Neuron (in vitro differentiated cells): Measurements from ENCODE around the gene ZNF423.

Experiments
- H2AFZ ChIP-seq: one replicate; pipeline ENCODE4 v1.6.1; 2013; ENCODE audit warnings: low read depth, mild to moderate bottlenecking, inconsistent platforms, low read length, moderate library complexity
- H3K27me3 ChIP-seq: one replicate; pipeline ENCODE4 v1.6.1; 2013; ENCODE audit warnings: low read length; ENCODE audit not compliant: insufficient read depth
- H3K36me3 ChIP-seq: one replicate; pipeline ENCODE4 v1.6.1; 2013; ENCODE audit warnings: low read length; ENCODE audit not compliant: insufficient read depth
- H3K4me1 ChIP-seq: one replicate; pipeline ENCODE4 v1.6.1; 2013; ENCODE audit warnings: low read length; ENCODE audit not compliant: insufficient read depth
- H3K4me3 ChIP-seq: 2 replicates; pipeline ENCODE4 v1.5.1; 2013; ENCODE audit warnings: mild to moderate bottlenecking, low read length, moderate library complexity
- H3K9me3 ChIP-seq: one replicate; pipeline ENCODE4 v1.6.1; 2013; ENCODE audit warnings: low read length

ZNF423 gene

DNA sequence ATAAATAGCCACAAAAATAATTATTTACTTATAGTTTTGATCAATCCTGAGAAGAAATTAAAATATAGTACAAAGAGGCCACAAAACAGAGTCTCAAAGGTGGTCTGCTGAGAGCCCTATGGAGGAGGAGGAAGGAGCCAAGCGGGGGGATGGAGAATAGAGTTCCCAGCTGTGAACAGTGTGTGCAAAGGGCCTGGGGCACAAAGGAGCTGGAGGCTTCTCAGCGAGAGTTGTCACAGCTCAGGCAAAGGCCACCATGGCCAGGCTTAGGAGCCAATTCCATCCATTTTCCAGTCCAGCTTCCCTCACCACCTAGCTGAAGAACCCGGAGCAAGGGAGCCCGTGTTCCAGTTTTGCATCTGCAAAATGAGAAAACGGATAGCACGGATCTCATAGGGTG, 5.4 kb upstream of the ZNF423 start:
- Histone ChIP-seq H3K9me3 (no peaks in the 10 kb centered on the region), H2AFZ (no peak overlapping the region), H3K4me1 (peaks cover 21% of the 10 kb centered on the region), H3K27me3 (peaks cover 3% of the 10 kb centered on the region), H3K4me3 (no peak overlapping the region), H3K36me3 (no peaks in the 10 kb centered on the region)

GRCh38 chr16:49860593-49860992, 4.7 kb upstream of the ZNF423 start:
- no peaks in the 10 kb centered on the region for H3K36me3 ChIP-seq

GRCh38 chr16:49859125-49859811, 3.4 kb upstream of the ZNF423 start:
- peak overlapping the region; percentile 20 for H3K4me3 ChIP-seq

More at GRCh38 chr16:49860593-49860992, 4.7 kb upstream of the ZNF423 start:
- H3K27me3 ChIP-seq: peaks cover 3% of the 10 kb centered on the region
- H2AFZ ChIP-seq: no peak overlapping the region
- H3K4me1 ChIP-seq: peaks cover 18% of the 10 kb centered on the region
- no peak overlapping the region for H3K4me3 ChIP-seq
- no peaks in the 10 kb centered on the region for H3K9me3 ChIP-seq

GRCh38 chr16:49858200-49859124, 2.5 kb upstream of the ZNF423 start:
- Histone ChIP-seq H3K4me3 (peak overlapping the region; percentile 20), H3K4me1 (peaks cover 27% of the 10 kb centered on the region), H3K9me3 (no peaks in the 10 kb centered on the region), H3K36me3 (no peaks in the 10 kb centered on the region), H3K27me3 (peaks cover 3% of the 10 kb centered on the region), H2AFZ (no peak overlapping the region)

More at GRCh38 chr16:49859125-49859811, 3.4 kb upstream of the ZNF423 start:
- H3K27me3 ChIP-seq: peaks cover 3% of the 10 kb centered on the region
- no peak overlapping the region for H2AFZ ChIP-seq
- H3K4me1 ChIP-seq: peaks cover 19% of the 10 kb centered on the region
- no peaks in the 10 kb centered on the region for H3K9me3 ChIP-seq
- no peaks in the 10 kb centered on the region for H3K36me3 ChIP-seq

GRCh38 chr16:49857423-49858181, 1.7 kb upstream of the ZNF423 start:
- Histone ChIP-seq H3K27me3 (peaks cover 3% of the 10 kb centered on the region), H3K4me1 (peaks cover 36% of the 10 kb centered on the region), H2AFZ (peak overlapping the region; percentile 26), H3K36me3 (no peaks in the 10 kb centered on the region), H3K4me3 (peak overlapping the region; percentile 92), H3K9me3 (no peaks in the 10 kb centered on the region)

GRCh38 chr16:49856672-49857330, 889 bp upstream of the ZNF423 start:
- peak overlapping the region; percentile 26 for H2AFZ ChIP-seq
- peaks cover 44% of the 10 kb centered on the region for H3K4me1 ChIP-seq
- H3K9me3 ChIP-seq: no peaks in the 10 kb centered on the region
- no peaks in the 10 kb centered on the region for H3K36me3 ChIP-seq
- peaks cover 3% of the 10 kb centered on the region for H3K27me3 ChIP-seq
- H3K4me3 ChIP-seq: peak overlapping the region; percentile 92

DNA sequence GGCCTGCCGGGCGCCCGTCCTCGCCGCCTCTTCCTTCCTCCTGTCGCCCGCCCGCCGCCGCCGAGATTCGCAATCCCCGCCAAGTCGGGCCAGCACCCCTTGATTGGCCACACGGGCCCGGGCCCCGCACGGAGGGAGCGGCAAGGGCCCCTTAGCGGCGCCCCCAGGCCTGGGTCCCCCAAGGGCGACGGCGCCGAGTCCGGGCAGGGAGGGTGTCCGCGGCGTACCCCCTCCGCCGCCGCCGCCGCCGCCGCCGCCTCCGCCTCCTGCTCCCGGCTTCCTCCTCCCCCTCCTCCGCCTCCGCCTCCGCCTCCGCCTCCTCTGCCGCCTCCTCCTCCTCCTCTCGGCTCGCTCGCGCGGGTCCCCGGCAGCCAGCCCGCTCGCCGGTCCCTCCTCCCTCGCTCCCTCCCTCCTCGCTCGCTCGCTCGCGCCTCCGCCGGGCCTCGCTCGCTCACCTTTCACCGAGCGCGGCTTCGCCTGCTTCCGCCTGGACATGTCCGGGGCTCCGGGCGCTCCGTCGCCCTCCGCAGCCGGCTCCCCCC, 561 bp downstream of the ZNF423 start:
- peak overlapping the region; percentile 92 for H3K4me3 ChIP-seq
- H3K4me1 ChIP-seq: peaks cover 59% of the 10 kb centered on the region
- no peaks in the 10 kb centered on the region for H3K36me3 ChIP-seq
- peaks cover 3% of the 10 kb centered on the region for H3K27me3 ChIP-seq
- H3K9me3 ChIP-seq: no peaks in the 10 kb centered on the region
- peak overlapping the region; percentile 30 for H2AFZ ChIP-seq

- peaks cover 63% of the 10 kb centered on the region for H3K4me1 ChIP-seq
- peak overlapping the region; percentile 92 for H3K4me3 ChIP-seq
Measured at GRCh38 chr16:49854796-49855203, 1.1 kb downstream of the ZNF423 start.

DNA sequence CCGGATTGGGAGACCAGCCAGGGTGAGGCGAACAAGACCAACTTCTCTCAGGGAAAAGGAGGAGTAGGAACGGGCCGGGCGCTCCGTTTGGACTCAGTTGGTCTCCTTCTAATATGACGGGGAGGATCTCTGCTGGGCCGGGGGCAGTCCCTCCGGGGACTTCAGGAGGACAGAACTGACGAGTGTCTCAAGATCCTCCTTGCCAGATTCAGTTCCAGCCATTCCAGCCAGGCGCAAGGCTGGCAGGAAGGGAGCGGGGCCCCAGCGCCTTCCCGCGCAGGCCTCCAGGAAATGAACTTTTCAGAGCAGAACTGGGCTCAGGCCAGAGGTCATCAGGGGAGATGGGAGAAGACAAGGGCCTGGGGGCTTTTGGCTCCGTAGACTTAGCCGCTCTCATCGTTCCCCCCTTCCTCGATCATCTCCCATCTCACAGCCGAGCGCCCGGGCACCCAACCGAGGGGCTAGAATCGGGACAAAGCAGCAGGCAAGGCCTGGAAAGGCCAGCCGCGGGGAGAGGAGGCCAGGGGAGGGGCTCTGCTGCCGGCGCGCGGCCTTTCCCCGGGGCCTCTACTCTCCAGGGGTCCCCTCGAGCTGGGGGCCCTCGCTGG, 1.6 kb downstream of the ZNF423 start:
- Histone ChIP-seq H3K36me3 (no peaks in the 10 kb centered on the region), H3K27me3 (no peaks in the 10 kb centered on the region), H2AFZ (no peak overlapping the region), H3K4me3 (peak overlapping the region; percentile 92), H3K4me1 (peaks cover 63% of the 10 kb centered on the region), H3K9me3 (no peaks in the 10 kb centered on the region)

More at GRCh38 chr16:49854796-49855203, 1.1 kb downstream of the ZNF423 start:
- no peaks in the 10 kb centered on the region for H3K36me3 ChIP-seq
- H3K27me3 ChIP-seq: peaks cover 3% of the 10 kb centered on the region
- no peaks in the 10 kb centered on the region for H3K9me3 ChIP-seq
- H2AFZ ChIP-seq: no peak overlapping the region

DNA sequence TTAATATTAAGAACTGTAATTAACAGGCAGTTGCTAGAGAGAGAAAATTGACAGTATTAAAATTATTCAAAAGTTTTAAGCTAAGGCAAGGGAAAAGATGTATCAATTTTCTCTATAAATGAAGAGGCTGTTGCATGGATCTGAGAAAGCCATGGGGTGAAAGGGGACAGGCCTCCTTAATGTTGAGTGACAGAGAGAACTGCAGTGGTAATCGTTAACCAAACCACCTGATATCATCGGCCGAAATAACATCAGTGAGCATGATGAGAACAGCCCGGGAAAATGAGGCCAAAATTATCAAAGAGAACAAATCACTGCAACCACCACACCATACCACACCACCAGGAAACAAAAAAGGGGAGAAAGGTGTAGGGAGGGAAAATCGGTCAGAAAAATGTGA, 3.6 kb downstream of the ZNF423 start:
- H3K36me3 ChIP-seq: peaks cover 4% of the 10 kb centered on the region
- H3K9me3 ChIP-seq: no peaks in the 10 kb centered on the region
- H3K4me1 ChIP-seq: peaks cover 65% of the 10 kb centered on the region
- H3K4me3 ChIP-seq: peak overlapping the region; percentile 92
- no peak overlapping the region for H2AFZ ChIP-seq
- H3K27me3 ChIP-seq: no peaks in the 10 kb centered on the region

DNA sequence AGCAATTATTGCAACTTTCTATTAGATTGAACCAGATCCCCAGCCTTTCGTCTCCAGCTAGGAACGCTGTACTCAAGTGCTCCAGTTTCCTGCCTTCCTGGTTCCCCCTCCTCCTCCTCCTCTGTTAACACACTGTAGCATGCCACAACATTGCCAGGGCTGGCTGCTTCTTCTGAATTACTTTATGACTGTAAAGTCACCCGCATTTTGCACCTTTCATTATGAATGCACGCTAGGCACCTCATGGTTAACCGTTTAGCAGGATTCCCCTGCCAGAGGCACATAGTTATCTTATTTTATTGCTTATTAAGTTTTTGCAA, 4.5 kb downstream of the ZNF423 start:
- Histone ChIP-seq H3K9me3 (no peaks in the 10 kb centered on the region), H3K4me3 (peak overlapping the region; percentile 92), H2AFZ (no peak overlapping the region), H3K27me3 (no peaks in the 10 kb centered on the region), H3K36me3 (peaks cover 5% of the 10 kb centered on the region), H3K4me1 (peaks cover 64% of the 10 kb centered on the region)
